Suprapubic skin (tissue), 4 donors: Measurements from ENCODE around the gene ZNF391.

Experiments
- POLR2A ChIP-seq, 2 donors: fragments of 450-650 bp; IDR thresholded peaks; one replicate each; pipeline ENCODE4 v1.6.1; 2017; ENCODE audit warnings: antibody characterized with exemption in 2 of 2, mild to moderate bottlenecking in 2 of 2, moderate library complexity in 2 of 2
- POLR2AphosphoS5 ChIP-seq, 3 donors: sonication (generic); formaldehyde crosslinking; IDR thresholded peaks; one replicate each; pipeline ENCODE4 v1.6.1; 2017; ENCODE audit warnings: antibody characterized with exemption in 3 of 3
- TF ChIP-seq, protein P1 (sequence below), 2 donors: fragments of 200-600 bp in 1 of 2; fragments of 450-650 bp in 1 of 2; sonication (generic) in 1 of 2; IDR thresholded peaks; one replicate each; pipeline ENCODE4 v1.5.1; 2016 to 2019; ENCODE audit warnings: antibody characterized with exemption in 2 of 2, mild to moderate bottlenecking in 1 of 2, moderate library complexity in 1 of 2

DNA sequence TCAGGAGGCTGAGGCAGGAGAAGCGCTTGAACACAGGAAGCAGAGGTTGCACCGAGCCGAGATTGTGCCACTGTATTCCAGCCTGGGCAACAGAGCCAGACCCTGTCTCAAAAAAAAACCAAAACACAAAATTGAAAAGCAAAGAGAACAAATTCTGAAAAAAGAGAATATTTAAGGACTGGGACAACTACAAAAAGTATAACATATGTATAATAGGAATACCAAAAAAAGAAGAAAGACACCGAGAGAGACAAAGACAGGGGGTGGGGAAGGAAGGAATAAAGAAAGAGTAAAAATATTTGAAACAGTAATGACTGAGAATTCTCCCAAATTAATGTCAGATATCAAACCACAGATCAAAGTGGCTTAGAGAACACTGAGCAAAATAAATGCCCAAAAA, 5.5 kb upstream of the ZNF391 start:
- TF ChIP-seq POLR2A (IDR thresholded peaks at IDR 0.05), result no peak
- TF ChIP-seq, protein P1, sequence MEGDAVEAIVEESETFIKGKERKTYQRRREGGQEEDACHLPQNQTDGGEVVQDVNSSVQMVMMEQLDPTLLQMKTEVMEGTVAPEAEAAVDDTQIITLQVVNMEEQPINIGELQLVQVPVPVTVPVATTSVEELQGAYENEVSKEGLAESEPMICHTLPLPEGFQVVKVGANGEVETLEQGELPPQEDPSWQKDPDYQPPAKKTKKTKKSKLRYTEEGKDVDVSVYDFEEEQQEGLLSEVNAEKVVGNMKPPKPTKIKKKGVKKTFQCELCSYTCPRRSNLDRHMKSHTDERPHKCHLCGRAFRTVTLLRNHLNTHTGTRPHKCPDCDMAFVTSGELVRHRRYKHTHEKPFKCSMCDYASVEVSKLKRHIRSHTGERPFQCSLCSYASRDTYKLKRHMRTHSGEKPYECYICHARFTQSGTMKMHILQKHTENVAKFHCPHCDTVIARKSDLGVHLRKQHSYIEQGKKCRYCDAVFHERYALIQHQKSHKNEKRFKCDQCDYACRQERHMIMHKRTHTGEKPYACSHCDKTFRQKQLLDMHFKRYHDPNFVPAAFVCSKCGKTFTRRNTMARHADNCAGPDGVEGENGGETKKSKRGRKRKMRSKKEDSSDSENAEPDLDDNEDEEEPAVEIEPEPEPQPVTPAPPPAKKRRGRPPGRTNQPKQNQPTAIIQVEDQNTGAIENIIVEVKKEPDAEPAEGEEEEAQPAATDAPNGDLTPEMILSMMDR (IDR thresholded peaks at IDR 0.05), result no peak
- no peak for TF ChIP-seq POLR2AphosphoS5 (IDR thresholded peaks at IDR 0.05)
